DMS 273 (cell line): ENCODE results near the gene APC.

Experiments
- DNase-seq: peaks from one replicate; lab custom pipeline; 2025; ENCODE audit not compliant: unreplicated experiment; lab: John Stamatoyannopoulos, UW

Gene APC

DNA sequence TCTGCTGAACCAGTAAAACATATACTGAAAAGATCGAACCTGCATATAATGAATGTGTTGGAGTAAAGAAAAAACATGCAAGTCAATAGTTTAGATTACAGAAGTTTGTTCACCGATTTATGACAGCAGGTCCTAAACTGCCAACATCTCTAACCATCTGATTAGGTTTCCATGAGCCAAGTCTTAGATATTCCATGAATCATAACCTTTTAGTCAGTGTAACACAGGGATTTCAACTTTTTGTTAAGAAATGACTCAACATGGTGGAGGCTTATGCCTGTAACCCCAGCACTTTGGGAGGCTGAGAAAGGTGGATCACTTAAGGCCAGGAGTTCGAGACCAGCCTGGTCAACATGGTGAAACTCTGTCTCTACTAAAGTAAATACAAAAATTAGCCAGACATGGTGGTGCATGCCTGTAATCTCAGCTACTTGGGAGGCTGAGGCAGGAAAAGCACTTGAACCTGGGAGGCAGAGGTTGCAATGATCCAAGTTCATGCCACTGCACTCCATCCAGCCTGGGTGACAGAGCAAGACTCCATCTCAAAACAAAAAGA lies 38.7 kb downstream of the APC start:
- DNase-seq, result no peak

DNA sequence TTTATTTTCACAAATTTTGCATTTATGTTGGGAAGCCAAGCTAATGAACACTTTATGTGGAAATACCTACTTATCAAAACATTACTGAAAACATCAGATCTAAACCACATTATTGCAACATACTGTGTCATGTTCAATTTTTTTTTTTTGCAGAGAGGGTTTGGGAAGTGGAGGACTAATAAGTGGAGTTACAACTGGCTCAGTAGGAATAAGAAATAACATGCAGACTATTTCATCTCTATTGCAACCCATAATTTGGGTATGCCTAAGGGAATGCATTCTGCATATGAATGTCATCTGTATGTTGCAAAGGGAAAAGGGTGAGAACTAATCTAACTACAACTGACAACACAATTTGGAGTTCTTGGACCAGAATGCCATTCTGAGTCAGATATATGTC lies 41.8 kb downstream of the APC start:
- no peak for DNase-seq

DNA sequence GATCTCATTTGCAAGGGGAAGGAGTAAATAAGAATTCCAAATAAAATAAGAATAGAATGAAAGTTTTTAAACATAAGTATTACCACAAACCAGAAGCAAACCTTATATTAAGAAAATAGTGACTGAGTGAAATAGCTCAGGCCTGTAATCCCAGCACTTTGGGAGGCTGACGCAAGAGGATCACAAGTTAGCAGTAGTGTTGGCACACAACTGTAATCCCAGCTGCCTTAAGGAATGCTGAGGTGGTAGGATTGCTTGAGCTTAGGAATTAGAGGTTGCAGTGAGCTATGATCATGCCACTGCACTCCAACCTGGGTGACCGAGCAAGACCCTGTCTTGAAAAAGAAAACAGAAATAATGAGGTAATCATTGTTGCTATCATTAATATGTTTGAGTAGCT lies 47.0 kb downstream of the APC start:
- no peak for DNase-seq

DNA sequence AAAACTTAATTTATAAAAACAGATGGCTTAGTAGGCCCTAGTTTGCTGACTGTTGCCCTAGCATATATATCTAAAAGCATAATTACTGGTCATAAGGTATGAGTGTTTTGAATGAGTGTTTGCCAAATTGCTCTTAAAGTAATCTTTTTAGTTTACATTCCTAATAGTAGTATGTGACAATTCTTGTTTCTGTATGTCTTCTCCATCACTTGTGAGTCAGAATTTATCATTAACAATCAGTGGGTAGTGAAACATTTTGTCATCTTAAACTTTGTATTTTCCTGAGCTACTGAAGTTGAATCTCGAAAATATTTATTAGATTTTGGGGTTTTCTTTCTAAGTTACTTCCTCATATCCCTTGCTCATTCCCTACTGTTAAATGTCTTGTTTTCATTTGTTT lies 49.6 kb downstream of the APC start:
- no peak for DNase-seq

DNA sequence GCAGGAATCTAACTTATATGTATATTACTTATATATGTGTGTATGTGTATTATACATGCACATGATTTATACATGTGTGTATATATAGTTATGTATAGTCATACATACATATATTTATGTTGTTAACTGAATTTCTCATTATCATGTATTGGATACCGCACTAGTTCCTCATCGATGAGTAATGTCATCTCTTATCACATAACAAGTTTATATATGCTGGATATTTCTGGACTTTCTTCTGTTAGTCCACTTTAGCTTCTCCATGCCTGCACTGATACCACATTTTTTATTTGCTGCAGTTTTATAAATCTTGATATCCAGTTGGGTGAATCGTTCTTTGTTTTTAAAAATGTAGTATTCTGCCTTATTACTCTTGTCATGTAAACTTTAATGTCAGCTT lies 50.2 kb downstream of the APC start:
- DNase-seq, result no peak

DNA sequence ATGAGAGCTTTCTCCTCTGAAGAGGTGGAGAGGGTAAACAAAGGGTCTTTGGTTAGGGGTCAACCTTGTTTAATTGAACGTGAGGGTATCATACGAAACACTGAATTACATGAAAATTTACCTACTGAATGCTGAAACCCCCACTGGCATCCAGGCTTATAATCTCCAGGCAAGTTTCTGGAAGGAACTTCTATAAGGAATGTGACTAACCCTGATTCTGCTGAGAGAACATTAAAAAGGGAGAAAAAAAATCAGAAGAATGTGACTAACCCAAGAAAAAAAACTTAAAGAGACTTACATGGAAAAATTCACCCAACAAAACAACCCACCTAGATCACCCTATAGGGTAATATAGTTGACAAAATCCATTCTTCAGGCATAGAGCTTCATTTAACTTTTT lies 55.5 kb downstream of the APC start:
- DNase-seq, result no peak

DNA sequence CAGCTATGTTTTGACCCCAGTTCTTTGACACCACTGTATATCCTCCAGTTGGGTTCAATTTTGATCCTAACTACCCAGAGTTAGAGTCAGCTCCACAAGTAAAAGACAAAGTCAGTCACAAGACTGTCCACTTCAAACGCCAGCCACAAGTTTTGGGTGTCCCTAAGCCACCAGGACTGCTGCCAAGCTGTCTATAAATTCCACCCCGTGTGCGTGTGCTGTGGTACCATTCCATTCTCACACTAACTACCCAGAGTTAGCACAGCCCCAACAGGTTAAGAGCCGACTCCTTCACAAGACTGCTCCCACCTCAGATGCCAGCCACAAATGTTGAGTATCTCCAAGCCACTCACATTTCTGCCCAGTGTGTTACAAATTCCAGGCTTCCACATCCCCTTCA lies 56.7 kb downstream of the APC start:
- no peak for DNase-seq

DNA sequence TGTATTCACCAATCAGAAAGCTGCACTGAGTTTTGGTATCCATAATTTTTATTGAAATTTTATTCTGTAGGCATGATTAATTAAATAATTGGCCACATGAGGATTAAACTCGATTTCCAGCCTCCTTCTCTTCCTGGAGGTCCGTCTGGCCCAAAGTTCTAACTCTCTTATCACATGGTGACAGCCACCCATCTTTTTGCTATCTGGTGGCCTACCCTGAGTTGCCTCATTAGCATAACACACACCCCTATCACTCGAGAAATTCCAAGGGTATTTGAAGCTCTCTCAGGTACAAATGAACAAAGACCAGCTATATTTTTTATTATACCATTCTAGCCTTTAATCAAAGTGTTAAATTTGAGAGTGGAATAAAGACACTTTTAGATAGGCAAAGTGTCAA lies 57.7 kb downstream of the APC start:
- DNase-seq, result no peak

DNA sequence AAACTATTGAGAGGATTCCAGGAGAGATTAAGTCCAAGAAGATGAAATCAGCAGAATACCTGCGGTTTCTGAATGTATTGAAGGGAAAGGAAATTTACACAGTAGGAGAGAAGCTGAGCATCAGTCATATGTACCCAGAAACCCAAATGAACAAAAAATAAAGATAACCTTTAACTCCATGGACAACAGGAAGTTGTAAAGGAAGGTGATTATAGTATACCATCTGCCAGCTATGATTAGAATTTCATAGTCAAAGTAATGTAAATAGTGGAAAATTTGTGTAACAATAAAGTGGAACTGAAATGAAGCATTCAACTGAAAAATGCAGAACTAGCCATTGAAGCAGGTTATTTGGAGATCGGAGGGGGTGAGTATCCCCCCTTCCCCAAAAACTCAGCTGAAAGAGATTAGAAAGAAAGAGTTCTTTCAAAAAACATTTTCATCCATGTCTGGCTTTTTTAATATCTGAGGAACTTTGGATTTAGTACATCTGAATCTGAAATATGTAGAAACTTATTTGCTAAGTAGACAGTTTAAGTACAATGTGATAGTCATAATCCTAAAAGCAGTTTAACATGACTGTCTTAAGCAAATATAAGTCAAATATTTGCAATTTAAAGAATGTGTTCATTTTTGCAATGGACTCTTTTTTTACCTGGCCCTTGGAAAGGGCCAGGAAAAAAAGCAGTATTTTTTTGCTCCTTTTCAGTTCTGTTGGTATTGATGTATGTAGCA lies 58.4 kb downstream of the APC start:
- no peak for DNase-seq

DNA sequence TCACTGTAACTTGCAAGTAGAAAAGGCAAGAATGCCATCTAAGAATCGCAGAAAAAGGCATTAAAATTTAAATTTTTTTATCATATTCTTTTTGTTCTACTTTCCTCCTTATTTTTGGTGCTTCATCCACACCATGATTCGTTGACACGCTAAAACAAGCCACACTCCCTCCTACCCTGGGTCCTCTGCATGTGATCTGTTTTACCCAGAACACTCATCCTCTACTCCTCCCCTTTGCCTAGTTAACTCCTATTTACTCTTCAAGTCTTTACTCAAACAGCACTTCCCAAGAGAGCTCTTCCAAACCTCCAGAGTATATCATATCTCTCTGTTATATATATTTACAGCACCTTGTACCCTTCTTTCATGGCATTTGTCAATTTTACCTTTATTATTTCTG lies 62.0 kb downstream of the APC start:
- DNase-seq, result no peak

DNA sequence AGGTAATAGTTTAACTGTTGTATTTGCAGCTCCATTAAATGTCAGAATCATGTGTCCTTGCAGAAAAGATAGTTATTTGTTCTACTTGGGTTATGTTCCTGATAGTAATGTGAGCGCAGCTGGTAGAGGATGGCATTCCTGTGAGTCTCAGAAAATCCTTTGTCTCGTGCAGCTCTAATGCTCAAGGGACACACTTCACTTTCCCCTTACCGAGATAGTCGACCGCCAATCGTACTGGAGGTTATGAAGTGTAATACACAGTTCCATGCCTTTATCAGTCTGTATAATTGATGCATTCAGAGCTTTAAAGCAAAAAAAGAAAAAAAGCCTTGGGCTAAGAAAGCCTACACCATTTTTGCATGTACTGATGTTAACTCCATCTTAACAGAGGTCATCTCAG lies 63.2 kb downstream of the APC start:
- DNase-seq, result no peak

DNA sequence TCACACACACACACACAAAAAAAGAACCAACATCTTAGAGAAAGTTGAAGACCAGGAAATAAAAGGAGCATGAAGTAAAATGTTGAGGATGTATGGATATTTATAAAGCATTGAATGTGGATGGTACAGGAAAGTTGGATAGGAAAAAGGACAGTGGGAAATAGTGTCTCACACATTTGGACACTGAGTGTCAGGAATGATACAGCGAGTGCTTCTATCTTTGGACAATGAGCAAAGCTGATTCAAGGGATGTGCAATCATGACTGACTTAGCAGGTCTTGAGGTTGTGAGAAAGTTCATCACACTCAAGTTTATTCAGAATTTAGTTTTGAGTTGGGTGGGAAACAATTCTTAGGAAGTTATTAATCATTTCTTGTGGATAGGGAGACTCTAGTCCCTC lies 73.3 kb downstream of the APC start:
- DNase-seq, result no peak

DNA sequence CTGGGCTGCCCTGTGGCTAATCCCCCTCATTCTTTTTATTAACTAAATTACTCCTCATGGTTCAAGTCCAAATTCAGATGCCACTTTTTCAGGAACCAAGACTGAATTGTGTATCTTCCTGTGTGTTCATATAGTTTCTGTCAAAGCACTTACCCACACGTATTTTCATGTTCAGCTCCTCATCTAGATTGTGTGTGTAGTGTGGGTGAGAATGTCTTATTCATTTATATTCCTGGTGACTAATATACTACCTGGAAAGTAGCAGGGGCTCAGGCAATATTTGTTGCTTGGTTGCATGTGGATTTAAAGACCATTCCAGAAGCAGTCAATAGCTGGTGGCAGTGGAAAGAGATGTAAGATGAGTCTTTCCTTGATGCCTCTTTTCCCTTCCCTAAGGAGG lies 74.9 kb downstream of the APC start:
- DNase-seq, result no peak

DNA sequence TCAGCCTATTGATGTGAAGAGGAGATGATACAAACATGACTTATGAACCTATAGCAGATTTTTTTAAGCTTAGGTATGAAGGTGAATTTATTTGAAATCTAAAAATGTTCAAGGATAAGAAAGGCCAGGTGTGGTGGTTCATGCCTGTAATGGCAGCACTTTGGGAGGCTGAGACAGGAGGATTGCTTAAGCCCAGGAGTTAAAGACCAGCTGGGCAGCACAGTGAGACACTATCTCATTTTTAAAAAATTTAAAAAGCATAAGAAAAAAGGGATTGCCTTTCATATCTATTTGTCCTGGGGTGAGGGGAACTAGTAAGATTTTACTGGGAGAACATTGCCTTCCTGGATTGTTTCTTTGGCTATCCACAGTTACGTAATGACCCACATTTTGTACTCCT lies 82.6 kb downstream of the APC start:
- no peak for DNase-seq

DNA sequence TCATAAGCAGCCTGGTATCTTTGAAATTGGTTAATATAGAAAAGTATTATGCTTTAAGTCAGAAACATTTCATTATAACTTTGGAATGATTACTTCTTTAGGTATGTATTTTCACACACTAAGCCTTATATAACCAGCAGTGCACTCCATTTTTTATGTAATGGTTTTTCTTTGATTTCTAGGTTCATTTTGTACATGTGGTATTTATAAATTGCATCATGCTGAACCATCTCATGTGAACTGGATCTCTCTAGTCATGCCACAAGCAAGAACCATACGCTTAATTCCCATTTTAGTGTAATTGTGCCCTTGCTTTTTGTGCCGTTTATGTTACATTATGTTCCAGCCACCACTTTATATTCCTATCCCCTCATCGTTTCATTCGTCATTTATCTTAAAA lies 84.8 kb downstream of the APC start:
- DNase-seq, result no peak

DNA sequence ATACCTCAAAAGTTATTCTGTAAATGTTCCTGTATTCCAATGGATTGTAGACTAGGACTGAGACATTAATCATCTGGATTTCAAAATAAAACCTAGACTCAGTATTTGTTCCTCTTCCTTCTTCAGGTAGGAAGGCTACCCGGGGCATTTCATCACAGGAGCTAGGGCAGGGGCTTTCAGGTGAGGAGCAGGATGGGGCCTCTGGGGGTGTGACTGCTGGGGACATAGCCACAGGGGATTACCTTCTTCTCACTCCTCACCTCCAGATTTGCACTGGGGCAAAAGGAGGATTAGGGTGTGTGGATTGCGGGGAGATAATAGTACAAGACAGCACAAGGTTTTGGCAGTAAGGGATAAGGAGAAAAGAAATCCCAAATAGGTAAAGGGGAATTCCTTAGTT lies 85.5 kb downstream of the APC start:
- no peak for DNase-seq

DNA sequence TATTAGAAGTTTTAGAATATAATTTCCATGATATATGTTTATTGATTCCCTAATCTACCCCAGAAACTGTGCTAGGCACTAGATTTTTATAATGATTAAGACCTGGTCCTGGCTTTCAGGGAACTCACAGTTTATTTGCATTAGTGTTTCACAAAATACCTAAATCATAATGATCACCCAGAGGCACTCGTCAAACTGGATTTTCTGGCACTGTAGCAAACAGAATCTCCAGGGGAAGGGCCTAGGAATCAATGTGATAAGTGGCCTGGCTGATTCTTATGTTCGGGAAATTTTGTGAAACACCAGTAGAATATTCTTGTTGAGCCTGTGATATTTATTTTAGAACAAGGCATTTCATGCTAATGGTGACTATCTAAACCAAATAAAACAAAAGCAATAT lies 86.0 kb downstream of the APC start:
- no peak for DNase-seq

DNA sequence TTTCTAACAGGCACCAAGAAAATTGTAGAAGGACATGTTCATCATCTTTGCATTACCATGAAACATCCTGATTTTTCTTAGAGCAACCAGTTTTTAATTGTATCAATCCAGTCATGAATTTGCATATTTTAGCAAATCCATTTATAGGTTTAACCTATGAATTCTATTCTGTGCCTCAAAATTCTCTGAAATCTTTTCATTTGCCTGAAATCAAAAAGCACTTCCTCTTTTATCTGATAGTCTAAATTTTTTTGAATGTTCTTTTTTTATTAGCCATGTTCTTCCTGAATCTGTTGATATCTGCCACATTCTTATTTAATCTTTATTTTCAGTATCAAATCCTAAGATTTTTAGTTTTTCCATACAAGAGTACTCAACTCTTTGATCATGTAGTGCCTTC lies 86.5 kb downstream of the APC start:
- DNase-seq, result no peak

DNA sequence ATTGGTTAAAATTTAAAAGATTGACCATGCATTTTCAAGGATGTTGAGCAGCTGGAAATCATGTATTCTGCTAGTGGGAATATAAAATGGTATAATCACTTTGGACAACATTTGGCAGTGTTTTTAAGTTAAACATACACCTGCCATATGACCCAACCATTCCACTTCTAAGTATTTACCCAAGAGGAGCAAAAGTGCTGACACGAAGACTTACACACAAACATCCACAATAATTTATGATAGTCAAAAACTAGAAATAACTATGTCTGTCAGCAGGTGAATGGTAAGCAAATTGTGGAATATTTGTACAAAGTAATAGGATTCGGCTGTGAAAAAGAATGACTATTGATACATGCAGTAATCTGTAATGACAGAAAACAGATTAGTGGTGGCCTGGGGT lies 92.7 kb downstream of the APC start:
- DNase-seq, result no peak

DNA sequence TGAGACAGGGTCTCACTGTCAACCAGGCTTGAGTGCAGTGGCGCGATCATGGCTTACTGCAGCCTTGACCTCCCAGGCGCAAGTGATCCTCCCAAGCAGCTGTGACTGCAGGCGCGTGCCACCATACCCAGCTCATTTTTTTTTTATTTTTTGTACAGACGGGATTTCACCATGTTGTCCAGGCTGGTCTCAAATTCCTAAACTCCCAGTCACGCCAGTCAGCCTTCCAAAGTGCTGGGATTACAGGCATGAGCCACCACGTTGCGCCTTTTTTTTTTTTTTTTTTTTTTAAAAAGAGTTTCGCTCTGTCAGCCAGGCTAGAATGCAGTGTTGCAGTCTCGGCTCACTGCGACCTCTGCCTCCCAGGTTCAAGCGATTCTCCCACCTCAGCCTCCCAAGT lies 96.3 kb downstream of the APC start:
- no peak for DNase-seq

DNA sequence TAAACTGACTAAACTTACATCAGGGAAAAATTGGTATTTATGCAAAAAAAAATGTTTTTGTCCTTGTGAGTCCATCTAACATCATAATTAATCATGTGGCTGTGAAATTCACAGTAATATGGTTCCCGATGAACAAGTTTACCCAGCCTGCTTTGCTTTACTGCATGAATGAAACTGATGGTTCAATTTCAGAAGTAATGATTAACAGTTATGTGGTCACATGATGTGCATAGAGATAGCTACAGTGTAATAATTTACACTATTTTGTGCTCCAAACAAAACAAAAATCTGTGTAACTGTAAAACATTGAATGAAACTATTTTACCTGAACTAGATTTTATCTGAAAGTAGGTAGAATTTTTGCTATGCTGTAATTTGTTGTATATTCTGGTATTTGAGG lies 106.8 kb downstream of the APC start:
- no peak for DNase-seq

DNA sequence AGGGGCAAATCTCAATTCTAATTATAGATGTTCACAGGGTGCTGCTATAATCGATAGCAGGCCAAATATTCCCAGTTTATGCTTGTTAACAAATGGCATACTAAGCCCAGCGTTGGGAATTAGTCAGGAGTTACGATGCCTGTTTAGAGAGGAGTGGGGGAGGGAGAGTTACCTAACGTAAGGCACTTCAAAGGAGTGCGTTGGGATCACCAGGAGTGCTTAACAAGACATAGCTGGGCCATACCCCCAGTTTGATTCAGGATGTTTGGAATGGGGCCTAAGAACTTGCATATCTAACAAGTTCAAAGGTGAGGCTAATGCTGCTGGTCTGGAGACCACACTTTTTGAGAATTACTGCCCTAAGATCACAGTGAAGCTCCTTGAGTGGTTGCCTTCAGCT lies 108.9 kb downstream of the APC start:
- DNase-seq, result no peak

DNA sequence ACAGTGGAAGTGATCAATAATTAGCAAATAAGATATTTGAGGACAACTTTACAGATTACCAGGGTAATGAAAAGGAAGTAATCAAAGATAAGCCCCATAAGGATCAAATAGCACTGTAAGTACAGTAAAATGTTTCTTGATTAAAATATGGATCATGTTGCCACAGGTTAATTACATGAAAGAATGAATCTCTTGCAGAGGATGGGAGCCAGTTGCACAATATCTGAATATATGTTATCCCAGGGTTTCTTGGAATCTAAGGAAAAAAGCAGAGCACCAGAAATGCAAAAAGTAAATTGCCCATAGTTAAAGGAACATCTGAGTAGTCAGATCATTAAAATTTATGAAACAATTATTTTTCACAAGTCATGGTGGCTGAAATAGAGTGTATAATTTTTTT lies 109.6 kb downstream of the APC start:
- no peak for DNase-seq
